NT2/D1 (cell line): ENCODE data around the gene VTI1A.

Source experiments
- SUZ12 ChIP-seq: IDR thresholded peaks from 2 replicates; pipeline ENCODE4 v1.6.1; 2011; ENCODE audit not compliant: insufficient read length, insufficient read depth; ENCODE audit errors: extremely low read depth
- ZNF274 ChIP-seq: IDR thresholded peaks from 2 replicates; pipeline ENCODE4 v1.6.1; 2011; ENCODE audit warnings: mild to moderate bottlenecking, low read depth, low read length

DNA sequence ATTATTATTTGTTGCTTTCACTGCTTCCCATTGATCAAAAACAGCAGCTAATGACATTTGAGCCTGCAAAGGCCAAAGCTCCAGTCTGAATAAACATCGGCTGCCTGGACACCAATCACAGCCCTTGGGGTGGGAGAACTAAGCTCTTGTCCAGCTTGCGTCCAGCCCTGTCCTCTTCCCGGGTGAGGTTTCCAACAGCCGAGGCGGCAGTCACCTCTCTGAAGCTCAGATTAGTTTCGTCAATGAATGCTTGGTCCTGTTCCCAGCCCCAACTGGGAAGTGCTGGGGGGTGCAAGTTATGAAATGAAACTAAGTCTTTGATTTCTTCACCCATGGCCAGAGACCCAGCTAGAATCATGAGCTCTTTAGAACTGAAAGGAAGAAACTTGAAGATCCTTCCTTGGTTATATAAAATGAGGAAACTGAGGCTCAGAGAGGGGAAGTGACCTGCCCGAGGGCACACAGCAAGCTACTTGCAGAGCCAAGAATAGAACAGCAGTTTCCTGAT, 389.0 kb downstream of the VTI1A start:
- no peak for TF ChIP-seq ZNF274
- TF ChIP-seq SUZ12 = no peak
